GM21717 (cell line): Measurements from ENCODE around the gene C3orf62.

Source experiments
- ATAC-seq: cut with Tn5 transposase; IDR thresholded peaks from one replicate; pipeline ENCODE4 v1.9.1; 2021; ENCODE audit warnings: mild to moderate bottlenecking, moderate library complexity; ENCODE audit not compliant: unreplicated experiment

C3orf62 gene

DNA sequence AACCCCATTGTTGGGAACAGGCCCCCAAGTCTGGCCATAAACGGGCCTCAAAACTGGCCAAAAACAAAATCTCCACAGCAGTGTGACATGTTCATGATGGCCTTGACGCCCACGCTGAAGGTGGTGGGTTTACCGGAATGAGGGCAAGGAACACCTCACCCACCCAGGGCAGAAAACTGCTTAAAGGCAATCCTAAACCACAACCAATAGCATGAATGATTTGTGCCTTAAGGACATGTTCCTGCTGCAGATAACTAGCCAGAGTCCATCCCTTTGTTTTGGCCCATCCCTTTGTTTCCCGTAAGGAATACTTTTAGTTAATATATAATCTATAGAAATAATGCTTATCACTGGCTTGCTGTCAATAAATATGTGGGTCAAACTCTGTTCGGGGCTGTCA lies 57.9 kb downstream of the C3orf62 start:
- no peak for ATAC-seq
